ENCODE measurements around the gene MEIG1. TPM values are rescaled to one million over a fixed set of nuclear protein-coding genes. Genes with fewer than 3 reads are reported as not detected.
A peak's percentile ranks its signal among the peaks of the same experiment; 100 is the strongest.
"Not testable (repeated sequence)": the region's sequence is repeated elsewhere in the genome, so short reads cannot be mapped to it uniquely, and the experiment has no call there.

The MEIG1 gene
- total RNA-seq, 2 donors from 2014 or later, result not detected

GRCh38 chr10:14953424-14954000, 5.7 kb upstream of the MEIG1 start:
- intact Hi-C loops (cut with DNase I), result loop anchor here in 1 of 2 donors (5.0 to 10.0 kb wide), 2 partner anchors 79 to 144 kb away; partner anchors contain the start of genes RPP38 and SUV39H2
- DNase-seq, result peak; percentile 56
- ATAC-seq, result peak; percentile 58 to 74

GRCh38 chr10:14954001-14954770, 5.0 kb upstream of the MEIG1 start, which contains the start of gene DCLRE1C:
DCLRE1C (minus strand) TSS chr10:14954096; CDS start chr10:14954010, 86 bp downstream.
- intact Hi-C loops (cut with DNase I), result loop anchor here in 1 of 2 donors (5.0 to 10.0 kb wide), 2 partner anchors 79 to 143 kb away; partner anchors contain the start of genes RPP38 and SUV39H2

GRCh38 chr10:14954934-14955333, 4.3 kb upstream of the MEIG1 start:
- ATAC-seq, result no peak
- no peak for DNase-seq
- intact Hi-C loops (cut with DNase I), result loop anchor here in 1 of 2 donors (5.0 to 10.0 kb wide), 2 partner anchors 80 to 142 kb away; partner anchors contain the start of genes RPP38 and SUV39H2

More at GRCh38 chr10:14954001-14954770, 5.0 kb upstream of the MEIG1 start, which contains the start of gene DCLRE1C:
- ATAC-seq (peak; percentile 98), DNase-seq (peak; percentile 93)

GRCh38 chr10:14958872-14959220, 342 bp upstream of the MEIG1 start:
- intact Hi-C loops (cut with DNase I), result loop anchor here in 1 of 2 donors (10.0 kb wide), 1 partner anchor 84 kb away; the partner anchor contains the start of gene SUV39H2
- DNase-seq (no peak), ATAC-seq (no peak)

- ATAC-seq, result no peak
- no peak for DNase-seq
- intact Hi-C loops (cut with DNase I), result loop anchor here in 1 of 2 donors (10.0 kb wide), 1 partner anchor 127 kb away; the partner anchor contains the start of gene RPP38
Measured at GRCh38 chr10:14967897-14968296, 8.7 kb downstream of the MEIG1 start.

- DNase-seq (no peak), ATAC-seq (no peak)
- intact Hi-C loops (cut with DNase I), result no loop called here
Measured at GRCh38 chr10:14971867-14972448, 12.8 kb downstream of the MEIG1 start.

GRCh38 chr10:14974153-14974998, 15.2 kb downstream of the MEIG1 start:
- DNase-seq; intact Hi-C loops (cut with DNase I); ATAC-seq: not testable (repeated sequence)

- ATAC-seq, result no peak
- DNase-seq, result no peak
- intact Hi-C loops (cut with DNase I), result no loop called here
Measured at GRCh38 chr10:14975672-14976273, 16.6 kb downstream of the MEIG1 start.

- no peak for DNase-seq
- intact Hi-C loops (cut with DNase I), result no loop called here
Measured at GRCh38 chr10:14982744-14983143, 23.6 kb downstream of the MEIG1 start.

GRCh38 chr10:14989552-14989951, 30.4 kb downstream of the MEIG1 start:
- DNase-seq; intact Hi-C loops (cut with DNase I); ATAC-seq: not testable (repeated sequence)

More at GRCh38 chr10:14982744-14983143, 23.6 kb downstream of the MEIG1 start:
- ATAC-seq, result no peak

GRCh38 chr10:14991035-14991749, 32.0 kb downstream of the MEIG1 start:
- ATAC-seq; intact Hi-C loops (cut with DNase I); DNase-seq: not testable (repeated sequence)

GRCh38 chr10:14992336-14992735, 33.1 kb downstream of the MEIG1 start:
- intact Hi-C loops (cut with DNase I); DNase-seq; ATAC-seq: not testable (repeated sequence)

- DNase-seq; ATAC-seq; intact Hi-C loops (cut with DNase I): not testable (repeated sequence)
Measured at GRCh38 chr10:14993500-14994455, 34.6 kb downstream of the MEIG1 start.

- no peak for ATAC-seq
- no peak for DNase-seq
- intact Hi-C loops (cut with DNase I), result no loop called here
Measured at GRCh38 chr10:14995964-14996565, 36.9 kb downstream of the MEIG1 start.

- ATAC-seq; DNase-seq; intact Hi-C loops (cut with DNase I): not testable (repeated sequence)
Measured at GRCh38 chr10:15013530-15013929, 54.3 kb downstream of the MEIG1 start.

- intact Hi-C loops (cut with DNase I), result no loop called here
- no peak for DNase-seq
- ATAC-seq, result no peak
Measured at GRCh38 chr10:15015451-15015850, 56.3 kb downstream of the MEIG1 start.
